Measurements from ENCODE around the gene SLC25A51.

- TF ChIP-seq PATZ1 (CRISPR knock-in tag; IDR thresholded peaks at IDR 0.05; ENCODE audit: borderline replicate concordance) (no peak), CREB5 (CRISPR knock-in tag; IDR thresholded peaks at IDR 0.05; ENCODE audit: low read depth) (no peak), ISL1 (CRISPR knock-in tag; IDR thresholded peaks at IDR 0.05) (no peak), ZC3H10 (CRISPR knock-in tag; IDR thresholded peaks at IDR 0.05) (no peak)
These were observed 33.7 kb downstream of the SLC25A51 start for GRCh38 chr9:37870081-37870798.

Data from SK-N-SH treated with all-trans-retinoic acid at 6 μM for 48 hours (cell line).